ENCODE measurements around the gene COQ3.
A peak's percentile ranks its signal among the peaks of the same experiment; 100 is the strongest.

Gene COQ3

GRCh38 chr6:99334526-99335127, 59.4 kb downstream of the COQ3 start:
- no peak for DNase-seq (ENCODE audit: low read depth in 2 of 2, low spot score in 1 of 2)

DNA sequence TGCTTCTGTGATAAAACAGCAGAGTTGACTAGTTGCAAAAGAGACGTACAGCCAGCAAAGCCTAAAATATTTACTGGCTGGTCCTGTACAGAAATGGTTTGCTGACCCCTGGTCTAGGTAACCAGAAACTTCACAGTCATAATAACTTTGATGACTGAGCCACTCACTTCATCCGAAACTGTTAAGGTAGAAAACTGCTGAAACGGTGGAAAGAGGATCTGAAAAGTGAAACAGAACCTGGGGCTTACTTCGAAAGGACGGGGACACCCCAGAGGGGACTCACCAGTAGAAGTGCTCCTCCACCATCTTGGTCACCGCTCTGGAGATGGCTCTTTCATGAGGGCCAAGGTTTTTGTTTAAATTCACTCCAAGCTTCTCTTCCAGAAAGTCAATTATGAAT, 60.9 kb downstream of the COQ3 start:
- DNase-seq (ENCODE audit: low read depth in 2 of 2, low spot score in 1 of 2) = no peak

GRCh38 chr6:99331531-99331930, 62.5 kb downstream of the COQ3 start:
- DNase-seq (ENCODE audit: low read depth in 2 of 2, low spot score in 1 of 2) = no peak

DNA sequence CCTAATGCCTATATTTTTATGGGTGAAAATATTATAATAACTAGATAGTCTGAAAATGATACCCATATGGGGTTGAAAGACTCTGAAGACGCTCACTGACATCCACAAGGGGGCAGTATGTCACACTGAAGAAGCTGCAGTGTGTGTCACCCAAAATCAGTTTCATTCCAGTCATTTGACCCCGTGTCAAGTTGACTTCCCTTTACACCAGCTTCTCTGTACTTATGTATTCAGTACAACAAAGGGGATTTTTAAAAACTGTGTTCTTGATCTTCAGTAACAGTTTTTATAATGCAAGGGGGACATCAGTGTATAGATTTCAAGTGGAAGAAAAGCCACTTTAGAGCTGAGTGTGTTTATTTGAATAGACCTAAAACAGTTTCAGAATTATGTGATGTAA, 63.8 kb downstream of the COQ3 start:
- peak; percentile 4 for DNase-seq (ENCODE audit: low read depth in 2 of 2, low spot score in 1 of 2)

DNA sequence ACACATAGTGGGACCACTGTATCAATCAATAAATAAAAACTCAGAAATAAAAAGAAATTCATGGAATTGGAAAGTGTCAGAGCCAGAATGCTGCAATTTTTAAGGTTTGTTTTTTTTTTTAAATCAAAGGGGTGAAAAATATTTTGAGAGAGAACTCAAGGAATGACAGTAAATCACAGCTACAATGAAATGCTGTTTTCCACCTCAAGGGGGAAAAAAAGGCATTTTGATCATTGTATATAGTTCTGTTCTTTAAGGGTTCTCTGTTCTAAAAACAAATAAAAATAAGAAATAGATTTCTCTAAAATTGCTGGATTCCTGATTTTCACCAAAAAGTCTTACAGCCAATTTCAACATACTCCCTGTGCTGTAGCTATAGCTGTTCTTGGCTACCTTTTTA, 69.0 kb downstream of the COQ3 start:
- no peak for DNase-seq (ENCODE audit: low read depth in 2 of 2, low spot score in 1 of 2)

Data from stimulated activated CD8-positive, alpha-beta memory T cell treated with anti-CD3 and anti-CD28 coated beads, Interleukin-4, amount 100 ng/mL, for 4 hours (primary cell).